Measurements from ENCODE around the gene CHGA.

GRCh38 chr14:92981726-92982125 is 58.8 kb downstream of the CHGA start:
- TF ChIP-seq EZH2 (IDR thresholded peaks at IDR 0.05) (no peak), CBX3 (IDR thresholded peaks at IDR 0.05; ENCODE audit: low read depth) (no peak), CTCF (IDR thresholded peaks at IDR 0.05 in 2 of 3, conservative IDR thresholded peaks at IDR 0.05 in 1 of 3; ENCODE audit: borderline replicate concordance in 1 of 3, insufficient read depth in 1 of 3, low read depth in 2 of 3, low read length in 2 of 3) (no peak), MAX (IDR thresholded peaks at IDR 0.05) (no peak), EZH2phosphoT487 (IDR thresholded peaks at IDR 0.05; ENCODE audit: borderline replicate concordance) (no peak), JUND (IDR thresholded peaks at IDR 0.05) (no peak), ZNF274 (IDR thresholded peaks at IDR 0.05; ENCODE audit: low read depth, low read length) (no peak)

Measured in HCT116 (cell line).